HepG2 (cell line): ENCODE results near the gene PLEKHG2. TPM values are rescaled to one million over a fixed set of nuclear protein-coding genes. Genes with fewer than 3 reads are reported as not detected.

Experiments used
- ARID3A ChIP-seq: IDR thresholded peaks from 2 replicates; pipeline ENCODE4 v1.6.1; 2012; ENCODE audit warnings: low read depth, low read length, improper control_type of control experiment
- CC2D1A ChIP-seq: sonication (generic); formaldehyde crosslinking; IDR thresholded peaks from 2 replicates; pipeline ENCODE4 v1.8.1; 2023; ENCODE audit warnings: mild to moderate bottlenecking, missing genetic modification reagents
- ESRRA ChIP-seq: sonication (generic); formaldehyde crosslinking; IDR thresholded peaks from 2 replicates; pipeline ENCODE4 v1.5.1; 2020; ENCODE audit warnings: mild to moderate bottlenecking, low read depth, missing genetic modification reagents
- ETS1 ChIP-seq: sonication (generic); formaldehyde crosslinking; IDR thresholded peaks from 2 replicates; pipeline ENCODE4 v1.4.0; 2020; ENCODE audit warnings: missing genetic modification reagents
- GATAD2A ChIP-seq: IDR thresholded peaks from 2 replicates; pipeline ENCODE4 v1.6.1; 2016
- SKIL ChIP-seq: sonication (generic); formaldehyde crosslinking; IDR thresholded peaks from 2 replicates; pipeline ENCODE4 v1.8.0; 2022; ENCODE audit warnings: missing genetic modification reagents, mild to moderate bottlenecking, moderate library complexity, borderline replicate concordance
- SMARCE1 ChIP-seq: fragments of 450-650 bp; IDR thresholded peaks from 2 replicates; pipeline ENCODE4 v1.6.1; 2017; ENCODE audit warnings: borderline replicate concordance
- SP5 ChIP-seq: IDR thresholded peaks from 2 replicates; pipeline ENCODE4 v1.6.1; 2016; ENCODE audit warnings: low read depth, borderline replicate concordance
- UBTF ChIP-seq: sonication (generic); formaldehyde crosslinking; IDR thresholded peaks from 2 replicates; pipeline ENCODE4 v1.4.0; 2020; ENCODE audit warnings: mild to moderate bottlenecking, missing genetic modification reagents
- YY1 ChIP-seq: IDR thresholded peaks from 2 replicates; pipeline ENCODE4 v1.6.1; 2011; ENCODE audit warnings: low read length, low read depth, moderate library complexity, mild to moderate bottlenecking; ENCODE audit not compliant: insufficient read depth, insufficient replicate concordance
- ZNF451 ChIP-seq: sonication (generic); formaldehyde crosslinking; IDR thresholded peaks from 2 replicates; pipeline ENCODE4 v1.5.0; 2020; ENCODE audit warnings: mild to moderate bottlenecking, missing genetic modification reagents
- ZNF512 ChIP-seq: sonication (generic); formaldehyde crosslinking; IDR thresholded peaks from 2 replicates; pipeline ENCODE4 v1.4.0; 2020; ENCODE audit warnings: mild to moderate bottlenecking, missing genetic modification reagents
- ZNF567 ChIP-seq: sonication (generic); formaldehyde crosslinking; IDR thresholded peaks from 2 replicates; pipeline ENCODE4 v1.8.1; 2023; ENCODE audit warnings: mild to moderate bottlenecking, missing genetic modification reagents, borderline replicate concordance
- ZNF616 ChIP-seq: sonication (generic); formaldehyde crosslinking; IDR thresholded peaks from 2 replicates; pipeline ENCODE4 v1.5.0; 2020; ENCODE audit warnings: low read depth, mild to moderate bottlenecking, missing genetic modification reagents
- ZNF850 ChIP-seq: sonication (generic); formaldehyde crosslinking; conservative IDR thresholded peaks from 2 replicates; pipeline ENCODE4 v1.9.0; 2021; ENCODE audit warnings: mild to moderate bottlenecking, missing genetic modification reagents
- polyA plus RNA-seq, 8 experiments: library from polyadenylated mRNA; depleted of rRNA in 3 of 8; stranded (reverse) in 7 of 8; unstranded in 1 of 8; fragments of >200 nt; fragmentation: Illumina TruSeq in 4 of 8; extraction: Trizol in 4 of 8; gene quantifications; 2 replicates each; pipeline versions ENCODE4 v1.2.1 to v1.2.3, GENCODE V29; 2011 to 2016; ENCODE audit warnings: low read depth in 4 of 8, missing spikeins in 1 of 8, mixed read lengths in 1 of 8; ENCODE audit not compliant: insufficient read depth in 1 of 8
- total RNA-seq, 5 experiments: library from RNA; depleted of rRNA; stranded (reverse); fragments of >200 nt; fragmentation: Illumina TruSeq; extraction: Trizol; gene quantifications; 2 replicates each; pipeline ENCODE4 v1.2.3, GENCODE V29; 2016; ENCODE audit warnings: low read depth in 1 of 5

The PLEKHG2 gene
- total and polyA plus RNA-seq, 2 of the 13 experiments (the other 11 are each of a cell fraction or from before 2014, with no cell fraction given), result 3.6 to 6.8 TPM

- peak; percentile 74; the same call in 1 of the 2 replicates for TF ChIP-seq SKIL (CRISPR knock-in tag)
- TF ChIP-seq ZNF512 (CRISPR knock-in tag), result no peak
- TF ChIP-seq GATAD2A, result peak; percentile 61
- no peak for TF ChIP-seq ZNF850 (CRISPR knock-in tag)
- TF ChIP-seq ESRRA (CRISPR knock-in tag), result peak; percentile 70
- no peak for TF ChIP-seq ZNF567 (CRISPR knock-in tag)
- TF ChIP-seq ETS1 (CRISPR knock-in tag), result no peak
- TF ChIP-seq YY1, result peak; percentile 53
- no peak for TF ChIP-seq ZNF451 (CRISPR knock-in tag)
- no peak; the same call in 1 of the 2 replicates for TF ChIP-seq UBTF (CRISPR knock-in tag)
- TF ChIP-seq ARID3A, result peak; percentile 36; the same call in 1 of the 2 replicates
- TF ChIP-seq SMARCE1, result no peak
- TF ChIP-seq CC2D1A (CRISPR knock-in tag), result no peak
- TF ChIP-seq ZNF616 (CRISPR knock-in tag), result no peak
- TF ChIP-seq SP5, result peak; percentile 51; the same call in 1 of the 2 replicates
These were observed 1.2 kb upstream of the PLEKHG2 start (continued) for GRCh38 chr19:39411081-39411831.
